ENCODE data around the gene RXFP1.

DNA sequence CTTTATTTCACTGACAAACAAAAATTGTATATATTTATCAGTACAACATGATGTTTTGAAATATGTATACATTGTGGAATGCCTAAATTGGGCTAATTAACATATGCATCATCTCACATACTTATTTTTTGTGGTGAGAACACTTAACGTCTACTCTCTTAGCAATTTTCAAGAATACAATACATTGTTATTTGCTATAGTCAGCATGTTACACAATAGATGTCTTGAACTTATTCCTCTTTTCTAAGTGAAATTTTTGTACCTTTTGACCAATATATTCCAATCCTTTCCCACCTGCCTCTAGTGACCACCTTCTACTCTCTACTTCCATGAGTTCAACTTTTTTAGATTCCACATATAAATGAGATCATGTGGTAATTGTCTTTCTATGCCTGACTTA is 114.9 kb downstream of the RXFP1 start:
- no peak for TF ChIP-seq GATA2 (IDR thresholded peaks at IDR 0.05; ENCODE audit: low read depth, low read length)
- no peak for TF ChIP-seq GATA3 (IDR thresholded peaks at IDR 0.05; ENCODE audit: low read depth, low read length)

All from SH-SY5Y (cell line).